ENCODE measurements around the gene SERTAD2. TPM values are rescaled to one million over a fixed set of nuclear protein-coding genes. Genes with fewer than 3 reads are reported as not detected.

The SERTAD2 gene
- total RNA-seq, 2 donors from 2014 or later, result 15.8 to 22.2 TPM

DNA sequence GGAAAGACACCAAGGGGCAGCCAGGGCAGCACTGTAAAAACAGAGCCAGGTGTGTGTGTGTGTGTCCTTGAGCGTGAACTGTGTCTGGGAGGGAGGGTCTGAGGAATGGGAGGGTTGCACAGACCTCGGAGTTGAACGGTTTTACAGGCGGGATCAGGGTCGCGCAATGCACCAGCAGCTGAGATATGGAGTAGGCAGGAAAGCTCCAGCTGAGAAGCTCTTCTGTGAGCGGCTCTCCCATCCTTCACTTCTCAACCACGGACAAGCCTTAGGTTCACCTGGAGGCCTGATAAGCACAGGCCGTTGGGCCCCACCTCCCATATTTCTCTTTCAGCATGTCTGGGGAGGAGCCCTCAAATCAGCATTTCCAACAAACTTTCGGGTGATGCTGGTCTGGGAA is 12.1 kb downstream of the SERTAD2 start:
- TF ChIP-seq CTCF (IDR thresholded peaks at IDR 0.05), result no peak
- H3K36me3 ChIP-seq, result peaks cover 2% of the 10 kb centered on the region
- no peaks in the 10 kb centered on the region for H3K9me3 ChIP-seq
- H3K4me1 ChIP-seq, result peaks cover 0 to 91% of the 10 kb centered on the region in 2 donors
- no peak overlapping the region for H3K4me3 ChIP-seq
- peak overlapping the region in 1 of 2 donors; percentile 22 for H3K27ac ChIP-seq
- DNase-seq (ENCODE audit: low spot score), result no peak
- no peaks in the 10 kb centered on the region for H3K27me3 ChIP-seq

- no peak for TF ChIP-seq CTCF (IDR thresholded peaks at IDR 0.05)
- H3K27ac ChIP-seq, result peak overlapping the region; percentile 4 to 35
- DNase-seq (ENCODE audit: low spot score), result no peak
- peaks cover 0 to 83% of the 10 kb centered on the region in 2 donors for H3K4me1 ChIP-seq
- no peaks in the 10 kb centered on the region for H3K9me3 ChIP-seq
- H3K27me3 ChIP-seq, result no peaks in the 10 kb centered on the region
- no peak overlapping the region for H3K4me3 ChIP-seq
- peaks cover 14% of the 10 kb centered on the region for H3K36me3 ChIP-seq
Observed at GRCh38 chr2:64640153-64641044, 13.3 kb downstream of the SERTAD2 start.

- Histone ChIP-seq H3K27me3 (no peaks in the 10 kb centered on the region), H3K4me3 (no peak overlapping the region), H3K4me1 (peaks cover 0 to 81% of the 10 kb centered on the region in 2 donors), H3K36me3 (peaks cover 21% of the 10 kb centered on the region), H3K27ac (peak overlapping the region in 1 of 2 donors; percentile 35), H3K9me3 (no peaks in the 10 kb centered on the region)
- TF ChIP-seq CTCF (IDR thresholded peaks at IDR 0.05), result no peak
- DNase-seq (ENCODE audit: low spot score), result no peak
Observed at GRCh38 chr2:64639691-64640090, 14.0 kb downstream of the SERTAD2 start.

DNA sequence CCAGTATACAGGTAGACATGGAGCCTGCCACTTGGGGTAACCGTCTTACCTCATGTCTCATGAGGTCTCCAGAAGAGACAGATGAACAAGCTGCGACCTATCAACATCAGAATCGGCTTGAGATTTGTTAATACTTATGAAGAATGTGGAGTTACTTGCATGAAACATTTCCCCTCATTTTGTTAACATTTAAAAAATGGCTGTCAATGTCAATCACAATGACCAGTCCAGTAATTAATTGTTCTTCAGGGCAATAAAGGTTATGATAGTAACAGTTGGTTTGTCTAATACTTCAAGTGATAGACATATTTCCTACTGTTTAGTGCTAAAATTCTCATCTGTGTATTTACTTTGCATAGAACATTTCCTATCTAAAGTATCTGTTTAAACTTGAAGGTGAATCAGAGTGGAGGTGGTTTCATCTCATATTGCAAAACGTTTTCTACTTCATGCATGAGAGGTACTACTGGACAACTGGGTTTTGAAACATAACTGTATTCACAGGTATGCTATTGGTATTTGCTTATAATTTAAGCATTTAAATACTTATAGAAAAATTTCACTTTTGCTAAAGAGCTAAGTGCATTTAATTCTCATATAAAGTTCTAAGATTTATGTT is 15.1 kb downstream of the SERTAD2 start:
- Histone ChIP-seq H3K4me3 (no peak overlapping the region), H3K4me1 (peaks cover 0 to 72% of the 10 kb centered on the region in 2 donors), H3K27me3 (no peaks in the 10 kb centered on the region), H3K9me3 (no peaks in the 10 kb centered on the region), H3K36me3 (peaks cover 31% of the 10 kb centered on the region), H3K27ac (no peak overlapping the region)
- DNase-seq (ENCODE audit: low spot score), result no peak
- no peak for TF ChIP-seq CTCF (IDR thresholded peaks at IDR 0.05)

DNA sequence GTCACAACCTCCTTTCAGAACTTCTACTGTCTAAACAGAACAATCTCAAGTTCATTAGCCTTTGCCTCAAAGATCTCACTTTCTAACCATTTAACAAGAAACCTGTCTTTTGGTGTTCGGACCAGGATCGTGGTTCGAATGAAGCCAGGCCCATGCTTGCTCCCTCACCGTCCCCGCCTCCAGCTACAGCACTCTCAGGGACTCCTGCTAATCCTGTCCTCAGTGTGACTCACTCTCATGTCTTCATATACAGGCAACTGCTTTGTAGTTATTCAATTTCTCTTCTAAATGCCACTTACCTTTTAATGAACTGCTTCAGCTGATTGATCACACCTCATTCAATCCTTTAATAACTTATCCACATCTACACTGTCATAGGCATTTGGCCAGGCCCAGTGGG is 15.8 kb downstream of the SERTAD2 start:
- TF ChIP-seq CTCF (IDR thresholded peaks at IDR 0.05), result no peak
- DNase-seq (ENCODE audit: low spot score), result no peak

More for the DNA sequence above, 15.8 kb downstream of the SERTAD2 start:
- Histone ChIP-seq H3K36me3 (peaks cover 36% of the 10 kb centered on the region), H3K27me3 (no peaks in the 10 kb centered on the region), H3K9me3 (no peaks in the 10 kb centered on the region), H3K27ac (no peak overlapping the region), H3K4me3 (no peak overlapping the region), H3K4me1 (peaks cover 0 to 65% of the 10 kb centered on the region in 2 donors)

Data from right atrium auricular region (tissue), 2 donors.